Activated CD8-positive, alpha-beta T cell treated with anti-CD3 and anti-CD28 coated beads for 36 hours (primary cell): ENCODE data around the gene ZBTB37. TPM values are rescaled to one million over a fixed set of nuclear protein-coding genes. Genes with fewer than 3 reads are reported as not detected.
"Not testable (repeated sequence)": the region's sequence is repeated elsewhere in the genome, so short reads cannot be mapped to it uniquely, and the experiment has no call there.

Experiments
- ATAC-seq: fragments of 200-7000 bp; cut with Tn5 transposase; one replicate; pipeline ENCODE4 v1.10.0; 2021; ENCODE audit warnings: mild to moderate bottlenecking, moderate library complexity
- CTCF ChIA-PET: fragments of 350-600 bp; sonication (Branson Sonifier 250); formaldehyde crosslinking; loops from one replicate; lab custom pipeline; 2021; ENCODE audit warnings: antibody characterized with exemption; lab: Charles Lee
- POLR2A ChIA-PET: fragments of 350-600 bp; sonication (Branson Sonifier 250); formaldehyde crosslinking; loops from one replicate; lab custom pipeline; 2021; ENCODE audit warnings: antibody characterized with exemption; lab: Charles Lee
- DNase-seq: peaks from one replicate; pipeline ENCODE4 v3.0.0-alpha.2; 2020
- H3K27ac Mint-ChIP-seq: one replicate; pipeline ENCODE4 v1.8.0; 2021; ENCODE audit warnings: mild to moderate bottlenecking, mixed read lengths
- H3K27me3 Mint-ChIP-seq: one replicate; pipeline ENCODE4 v1.8.0; 2021; ENCODE audit warnings: mixed read lengths
- H3K36me3 Mint-ChIP-seq: one replicate; pipeline ENCODE4 v1.8.0; 2021; ENCODE audit warnings: low read depth, mixed read lengths
- H3K4me1 Mint-ChIP-seq: one replicate; pipeline ENCODE4 v1.8.0; 2021; ENCODE audit warnings: low read depth, mixed read lengths
- H3K4me3 Mint-ChIP-seq: one replicate; pipeline ENCODE4 v1.8.0; 2021; ENCODE audit warnings: mild to moderate bottlenecking, moderate library complexity, mixed read lengths
- H3K9me3 Mint-ChIP-seq: one replicate; pipeline ENCODE4 v1.8.0; 2021; ENCODE audit warnings: mixed read lengths
- CTCF ChIP-seq: fragments of 200-600 bp; IDR thresholded peaks from one replicate; pipeline ENCODE4 v1.8.0; 2022; ENCODE audit warnings: antibody characterized with exemption, mild to moderate bottlenecking
- intact Hi-C: fragments of 100-400 bp; cut with micrococcal nuclease; formaldehyde crosslinking; loops from one replicate; pipeline ENCODE4 v1.10.0; 2022
- total RNA-seq, 2 experiments: library from RNA; stranded (reverse); gene quantifications; one replicate each; pipeline ENCODE4 v1.2.3, GENCODE V29; 2021

ZBTB37 gene
- total RNA-seq, 2 experiments from 2014 or later = 7.6 to 7.9 TPM

DNA sequence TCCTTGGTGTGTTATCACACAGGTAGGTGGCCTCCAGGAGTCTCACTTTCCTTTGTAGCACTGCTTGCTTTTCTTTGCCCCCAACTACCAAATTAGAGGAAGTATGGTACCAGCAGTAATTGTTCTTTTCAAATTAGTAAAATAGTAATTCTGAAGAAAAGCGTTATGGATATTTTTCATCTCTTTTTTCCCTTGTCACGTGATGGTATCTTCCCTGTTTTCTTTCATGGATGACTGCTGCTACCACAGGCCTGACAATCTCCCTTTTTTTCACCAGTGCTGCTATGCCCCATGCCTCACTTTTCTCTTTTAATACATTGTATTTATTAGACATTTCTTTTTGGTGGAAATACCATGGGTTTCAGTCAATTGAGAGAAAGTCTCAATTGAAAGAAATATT lies 3.3 kb downstream of the ZBTB37 start:
- intact Hi-C loops = no loop called here
- no peak for DNase-seq
- peak overlapping the region; percentile 84 for H3K27ac Mint-ChIP-seq
- H3K36me3 Mint-ChIP-seq = peaks cover 43% of the 10 kb centered on the region
- no peaks in the 10 kb centered on the region for H3K27me3 Mint-ChIP-seq
- ChIA-PET POLR2A (interaction anchor here (4.0 kb wide), 1 partner anchor 11 kb away, joined by 17 read pairs; no protein-coding TSS in a partner anchor), CTCF (no interaction called here)
- H3K9me3 Mint-ChIP-seq = no peaks in the 10 kb centered on the region
- no peak overlapping the region for H3K4me3 Mint-ChIP-seq
- no peak for ATAC-seq
- TF ChIP-seq CTCF = no peak
- peaks cover 36% of the 10 kb centered on the region for H3K4me1 Mint-ChIP-seq

- Mint-ChIP-seq H3K9me3 (no peaks in the 10 kb centered on the region), H3K27ac (no peak overlapping the region), H3K36me3 (peaks cover 35% of the 10 kb centered on the region), H3K4me1 (peaks cover 9% of the 10 kb centered on the region), H3K27me3 (no peaks in the 10 kb centered on the region), H3K4me3 (no peak overlapping the region)
- no peak for TF ChIP-seq CTCF
- intact Hi-C loops = no loop called here
- ATAC-seq = no peak
- CTCF ChIA-PET = no interaction called here
- POLR2A ChIA-PET = interaction anchor here (1.0 kb wide), 1 partner anchor 9 kb away, joined by 3 read pairs; no protein-coding TSS in a partner anchor
- DNase-seq = no peak
Observed at GRCh38 chr1:173876732-173877131, 8.6 kb downstream of the ZBTB37 start.

GRCh38 chr1:173878251-173878650 lies 10.1 kb downstream of the ZBTB37 start:
- H3K27me3 Mint-ChIP-seq = no peaks in the 10 kb centered on the region
- ChIA-PET CTCF (no interaction called here), POLR2A (interaction anchor here (1.7 kb wide), 1 partner anchor 10 kb away, joined by 8 read pairs; the partner anchor contains the start of genes GAS5 and ZBTB37)
- DNase-seq = no peak
- H3K4me3 Mint-ChIP-seq = no peak overlapping the region
- ATAC-seq = no peak
- H3K9me3 Mint-ChIP-seq = no peaks in the 10 kb centered on the region
- no peak for TF ChIP-seq CTCF
- intact Hi-C loops = no loop called here
- H3K27ac Mint-ChIP-seq = no peak overlapping the region
- peaks cover 2% of the 10 kb centered on the region for H3K4me1 Mint-ChIP-seq
- peaks cover 31% of the 10 kb centered on the region for H3K36me3 Mint-ChIP-seq

GRCh38 chr1:173881117-173881516 lies 12.9 kb downstream of the ZBTB37 start:
- POLR2A ChIA-PET, H3K9me3 Mint-ChIP-seq, intact Hi-C loops, CTCF ChIA-PET, ATAC-seq, DNase-seq, H3K27me3 Mint-ChIP-seq, H3K4me1 Mint-ChIP-seq, H3K4me3 Mint-ChIP-seq, H3K27ac Mint-ChIP-seq: not testable (repeated sequence)
- peaks cover 25% of the 10 kb centered on the region for H3K36me3 Mint-ChIP-seq

GRCh38 chr1:173884701-173885100 lies 16.5 kb downstream of the ZBTB37 start:
- POLR2A ChIA-PET = no interaction called here
- Mint-ChIP-seq H3K36me3 (peaks cover 27% of the 10 kb centered on the region), H3K4me1 (peaks cover 23% of the 10 kb centered on the region), H3K4me3 (no peak overlapping the region), H3K27me3 (no peaks in the 10 kb centered on the region), H3K9me3 (no peaks in the 10 kb centered on the region), H3K27ac (no peak overlapping the region)
- ATAC-seq = no peak
- CTCF ChIA-PET = no interaction called here
- TF ChIP-seq CTCF = no peak
- no peak for DNase-seq
- intact Hi-C loops = no loop called here
